HPDE6-E6E7 (cell line): Measurements from ENCODE around the gene EDA.

ENCODE experiments used
- DNase-seq: peaks from one replicate; pipeline ENCODE4 v3.0.0; 2011; ENCODE audit warnings: missing footprints; ENCODE audit errors: extremely low spot score

Gene EDA

GRCh38 chrX:70062961-70063550 lies 447.1 kb downstream of the EDA start:
- DNase-seq: no peak

DNA sequence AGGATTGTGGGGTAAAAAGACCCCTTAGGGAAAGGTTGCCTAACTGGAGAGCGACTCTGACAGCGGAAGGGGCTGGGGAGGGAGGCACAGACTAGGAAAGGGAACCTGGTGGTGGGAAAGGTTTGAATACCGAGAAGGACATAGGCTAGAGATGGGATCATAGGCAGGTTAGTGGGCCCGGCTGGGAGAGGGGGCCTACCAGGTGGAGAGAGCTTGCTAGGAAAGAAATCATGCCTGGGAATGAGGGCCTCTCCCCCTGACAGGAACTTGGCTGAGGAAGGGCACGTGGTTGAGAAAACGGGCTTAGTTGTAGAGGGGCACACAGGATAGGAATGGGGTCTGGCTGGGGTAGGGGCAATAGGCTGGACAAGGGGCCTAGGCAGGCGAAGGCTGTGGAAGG lies 450.7 kb downstream of the EDA start:
- DNase-seq: no peak

GRCh38 chrX:70079297-70079696 lies 463.4 kb downstream of the EDA start:
- no peak for DNase-seq

DNA sequence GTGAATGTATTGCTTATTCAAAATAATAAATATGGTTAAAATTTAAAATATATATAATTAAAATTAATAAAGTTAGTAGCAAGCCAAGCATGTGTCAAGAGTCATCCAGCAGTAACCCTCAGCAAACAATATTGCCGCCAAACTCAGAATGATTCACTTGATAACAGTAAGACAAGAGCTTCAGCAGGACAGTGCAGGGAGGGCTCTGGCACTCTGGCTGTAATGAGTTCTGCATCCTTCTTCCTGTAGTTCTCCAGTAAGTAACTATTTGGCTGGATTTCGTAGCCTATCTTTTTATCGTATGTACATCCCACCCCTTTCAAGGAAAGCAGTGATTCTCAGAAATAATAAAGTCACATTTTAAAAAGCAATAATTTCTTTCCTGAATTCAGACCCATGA lies 464.0 kb downstream of the EDA start:
- DNase-seq: no peak

GRCh38 chrX:70082723-70083122 lies 466.8 kb downstream of the EDA start:
- DNase-seq: no peak

DNA sequence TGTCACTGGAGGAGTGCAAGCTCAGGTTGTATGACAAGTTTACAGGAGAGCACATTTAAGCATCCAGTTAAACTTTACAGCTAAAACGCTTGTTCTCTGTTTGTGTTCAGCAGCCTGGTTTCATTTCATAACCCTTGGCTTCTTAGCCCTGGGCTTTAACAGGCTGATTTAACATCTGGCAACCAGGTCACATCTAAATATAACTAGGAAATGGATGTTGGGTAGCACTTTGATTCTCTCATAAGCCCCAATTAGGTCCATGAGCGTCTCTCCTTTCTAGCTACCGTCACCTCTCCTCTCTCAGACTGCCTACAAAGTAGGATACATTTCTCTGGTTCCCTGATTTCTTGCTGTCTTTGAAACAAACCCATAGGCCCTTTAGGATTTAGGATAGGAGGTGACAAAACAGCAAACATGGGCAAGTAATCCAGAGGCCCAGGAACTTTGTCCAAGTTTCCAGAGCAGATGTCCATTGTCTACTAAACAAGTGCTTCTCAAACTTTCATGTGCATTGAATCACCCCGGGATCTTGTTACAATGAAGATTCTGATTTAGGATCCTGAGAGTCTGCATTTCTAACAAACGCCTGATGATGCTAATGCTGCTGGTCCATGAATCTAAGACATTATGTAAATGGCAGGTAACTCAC lies 468.8 kb downstream of the EDA start:
- DNase-seq: no peak

DNA sequence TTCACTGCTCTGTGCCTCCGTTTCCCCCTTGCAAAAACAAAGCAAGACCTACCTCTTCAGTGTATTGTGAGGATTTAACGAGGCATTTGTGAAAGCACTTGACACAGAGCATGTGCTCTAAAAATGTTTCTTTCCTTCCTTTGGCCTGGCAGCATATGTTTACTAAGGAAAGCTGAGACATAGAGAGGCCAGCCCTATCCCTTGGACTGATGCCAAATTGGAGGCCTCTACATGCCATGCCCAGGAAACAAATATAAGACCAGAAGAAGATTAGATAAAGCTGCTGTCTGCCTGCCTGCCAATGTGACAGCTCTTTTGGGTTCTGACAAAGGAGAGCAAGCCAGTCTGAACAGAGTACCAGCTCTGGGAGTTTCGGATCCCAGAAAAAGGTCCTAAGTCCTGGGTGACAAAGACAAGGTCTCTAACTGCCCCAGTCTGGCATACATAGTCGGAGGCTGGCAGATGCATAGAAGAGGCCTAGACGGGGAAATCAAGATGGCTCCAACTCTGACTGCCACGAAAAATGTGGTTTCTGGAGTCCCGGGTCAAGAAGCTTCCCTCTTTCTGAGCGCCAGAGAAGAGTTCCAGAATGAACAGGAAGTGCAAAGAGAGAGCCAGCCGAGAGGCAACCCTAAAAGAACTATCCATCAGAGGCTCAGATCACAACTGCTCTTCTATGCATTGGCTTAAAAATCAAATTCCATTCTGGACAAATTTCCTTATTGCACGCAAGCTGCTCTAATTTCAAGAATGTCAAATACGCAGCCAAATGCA lies 472.1 kb downstream of the EDA start:
- no peak for DNase-seq

GRCh38 chrX:70088751-70089150 lies 472.8 kb downstream of the EDA start:
- no peak for DNase-seq
